Osteocyte (in vitro differentiated cells): Measurements from ENCODE around the gene ZHX3. TPM values are rescaled to one million over a fixed set of nuclear protein-coding genes. Genes with fewer than 3 reads are reported as not detected.

Source experiments
- DNase-seq: peaks from one replicate; pipeline ENCODE4 v3.0.0; 2021; ENCODE audit warnings: mixed read lengths; ENCODE audit not compliant: unreplicated experiment; ENCODE audit errors: extremely low spot score
- H3K27ac Mint-ChIP-seq: one replicate; pipeline ENCODE4 v1.8.0; 2021; ENCODE audit warnings: mild to moderate bottlenecking, mixed read lengths; ENCODE audit not compliant: unreplicated experiment
- H3K27me3 Mint-ChIP-seq: one replicate; pipeline ENCODE4 v1.8.0; 2021; ENCODE audit warnings: mixed read lengths; ENCODE audit not compliant: unreplicated experiment
- H3K36me3 Mint-ChIP-seq: one replicate; pipeline ENCODE4 v1.8.0; 2021; ENCODE audit warnings: mixed read lengths; ENCODE audit not compliant: unreplicated experiment
- H3K4me1 Mint-ChIP-seq: one replicate; pipeline ENCODE4 v1.8.0; 2021; ENCODE audit warnings: mixed read lengths; ENCODE audit not compliant: unreplicated experiment
- H3K4me3 Mint-ChIP-seq: one replicate; pipeline ENCODE4 v1.8.0; 2021; ENCODE audit warnings: mild to moderate bottlenecking, moderate library complexity, mixed read lengths; ENCODE audit not compliant: unreplicated experiment
- H3K9me3 Mint-ChIP-seq: one replicate; pipeline ENCODE4 v1.8.0; 2021; ENCODE audit warnings: mixed read lengths; ENCODE audit not compliant: unreplicated experiment
- total RNA-seq: library from RNA; stranded (reverse); gene quantifications from 2 replicates; pipeline ENCODE4 v1.2.1, GENCODE V29; 2021
- TF ChIP-seq, protein P1 (sequence below): fragments of 200-600 bp; sonication (generic); IDR thresholded peaks from 2 replicates; pipeline ENCODE4 v1.5.0; 2021; ENCODE audit warnings: antibody characterized with exemption, mild to moderate bottlenecking, moderate library complexity

The ZHX3 gene
- total RNA-seq, 1 donor from 2014 or later, result 44.5 TPM

DNA sequence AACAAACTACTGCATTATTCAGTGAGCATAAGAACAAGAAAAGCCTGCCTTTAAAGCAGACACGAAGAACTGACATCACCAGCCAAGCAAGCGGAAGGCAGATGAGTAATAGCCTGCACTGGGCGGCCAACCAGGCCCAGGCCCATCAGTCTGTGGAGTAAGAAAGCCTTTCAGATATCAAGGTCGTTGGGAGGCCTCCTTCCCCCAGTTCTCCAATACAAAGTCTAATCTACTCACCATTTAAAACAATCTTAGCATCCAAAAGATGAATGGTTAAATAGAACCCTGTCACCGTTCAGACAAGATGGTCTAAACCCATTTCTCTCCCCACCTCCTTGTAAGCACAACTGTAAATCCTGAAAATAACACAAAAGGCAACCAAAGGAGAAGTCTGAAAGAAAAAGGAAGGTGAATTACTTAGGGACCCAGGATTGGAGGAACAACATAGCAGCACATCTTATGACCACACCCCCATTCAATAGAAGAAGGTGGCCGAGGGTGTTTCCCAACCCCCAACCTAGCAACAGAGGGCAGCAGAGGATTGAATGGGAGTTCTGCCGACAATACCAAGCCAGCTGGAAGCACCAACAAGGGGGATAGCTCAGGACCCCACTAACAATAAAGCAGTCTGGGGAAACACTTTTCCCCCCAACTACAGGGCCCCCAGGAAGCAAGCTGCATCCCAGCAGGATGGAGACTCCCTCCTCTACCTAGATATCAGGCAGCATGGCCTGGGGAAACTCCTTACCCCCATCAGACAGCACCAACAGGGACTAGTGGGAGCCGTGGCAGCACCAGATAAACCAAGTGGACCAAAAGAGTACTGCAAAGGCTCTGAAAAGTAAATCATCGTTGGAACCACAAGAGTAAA, 67.9 kb downstream of the ZHX3 start:
- TF ChIP-seq, protein P1, sequence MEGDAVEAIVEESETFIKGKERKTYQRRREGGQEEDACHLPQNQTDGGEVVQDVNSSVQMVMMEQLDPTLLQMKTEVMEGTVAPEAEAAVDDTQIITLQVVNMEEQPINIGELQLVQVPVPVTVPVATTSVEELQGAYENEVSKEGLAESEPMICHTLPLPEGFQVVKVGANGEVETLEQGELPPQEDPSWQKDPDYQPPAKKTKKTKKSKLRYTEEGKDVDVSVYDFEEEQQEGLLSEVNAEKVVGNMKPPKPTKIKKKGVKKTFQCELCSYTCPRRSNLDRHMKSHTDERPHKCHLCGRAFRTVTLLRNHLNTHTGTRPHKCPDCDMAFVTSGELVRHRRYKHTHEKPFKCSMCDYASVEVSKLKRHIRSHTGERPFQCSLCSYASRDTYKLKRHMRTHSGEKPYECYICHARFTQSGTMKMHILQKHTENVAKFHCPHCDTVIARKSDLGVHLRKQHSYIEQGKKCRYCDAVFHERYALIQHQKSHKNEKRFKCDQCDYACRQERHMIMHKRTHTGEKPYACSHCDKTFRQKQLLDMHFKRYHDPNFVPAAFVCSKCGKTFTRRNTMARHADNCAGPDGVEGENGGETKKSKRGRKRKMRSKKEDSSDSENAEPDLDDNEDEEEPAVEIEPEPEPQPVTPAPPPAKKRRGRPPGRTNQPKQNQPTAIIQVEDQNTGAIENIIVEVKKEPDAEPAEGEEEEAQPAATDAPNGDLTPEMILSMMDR, result peak; percentile 45
- DNase-seq, result no peak
- peaks cover 64% of the 10 kb centered on the region for H3K4me1 Mint-ChIP-seq

DNA sequence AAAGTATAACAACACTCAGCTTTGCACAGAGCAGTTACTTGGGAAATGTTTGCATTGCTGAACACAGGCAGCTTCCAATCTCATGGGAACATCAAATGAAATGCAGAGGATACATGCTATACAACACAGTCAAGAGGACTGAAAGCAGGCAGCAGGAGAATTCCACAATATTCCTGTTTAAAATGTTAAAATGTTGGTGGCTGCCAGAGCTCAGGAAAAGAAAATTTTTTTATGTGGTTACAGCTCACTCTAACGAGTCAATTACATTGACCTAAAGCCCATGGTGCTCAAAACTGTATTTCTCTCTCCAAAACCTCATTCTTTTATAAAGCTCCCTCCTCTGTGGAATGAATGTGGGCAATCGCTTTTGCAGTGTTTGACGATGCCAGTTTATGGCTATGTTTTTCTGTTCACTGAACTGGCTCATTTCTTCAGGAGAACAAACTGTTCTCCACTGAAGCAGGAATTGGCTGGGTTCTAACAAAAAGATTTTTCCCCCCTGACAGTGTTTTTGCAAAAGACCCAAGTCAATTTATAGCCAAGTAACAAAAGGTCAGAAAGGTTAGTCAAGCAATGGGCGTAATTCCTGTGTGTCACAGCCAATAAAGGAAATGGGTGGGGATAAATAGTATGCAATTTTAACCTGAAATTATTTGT, 69.0 kb downstream of the ZHX3 start:
- Mint-ChIP-seq H3K4me1 (peaks cover 66% of the 10 kb centered on the region), H3K27me3 (no peaks in the 10 kb centered on the region), H3K4me3 (peak overlapping the region; percentile 42), H3K36me3 (peaks cover 4% of the 10 kb centered on the region), H3K9me3 (no peaks in the 10 kb centered on the region), H3K27ac (peak overlapping the region; percentile 93)
- TF ChIP-seq, protein P1, result no peak
- no peak for DNase-seq

More for the DNA sequence above, 67.9 kb downstream of the ZHX3 start:
- Mint-ChIP-seq H3K27ac (peak overlapping the region; percentile 93), H3K4me3 (peak overlapping the region; percentile 11), H3K9me3 (no peaks in the 10 kb centered on the region), H3K27me3 (no peaks in the 10 kb centered on the region), H3K36me3 (peaks cover 4% of the 10 kb centered on the region)

- H3K36me3 Mint-ChIP-seq, result peaks cover 4% of the 10 kb centered on the region
- H3K9me3 Mint-ChIP-seq, result no peaks in the 10 kb centered on the region
- TF ChIP-seq, protein P1, result no peak
- peak overlapping the region; percentile 93 for H3K27ac Mint-ChIP-seq
- no peaks in the 10 kb centered on the region for H3K27me3 Mint-ChIP-seq
- DNase-seq, result no peak
- H3K4me3 Mint-ChIP-seq, result peak overlapping the region; percentile 42
- peaks cover 65% of the 10 kb centered on the region for H3K4me1 Mint-ChIP-seq
Measured at GRCh38 chr20:41247523-41248367, 69.8 kb downstream of the ZHX3 start.

GRCh38 chr20:41245086-41245707, 72.3 kb downstream of the ZHX3 start:
- Mint-ChIP-seq H3K27me3 (no peaks in the 10 kb centered on the region), H3K4me3 (no peak overlapping the region), H3K4me1 (peaks cover 69% of the 10 kb centered on the region), H3K27ac (peak overlapping the region; percentile 93), H3K36me3 (no peaks in the 10 kb centered on the region), H3K9me3 (no peaks in the 10 kb centered on the region)
- no peak for DNase-seq
- TF ChIP-seq, protein P1, result peak; percentile 12
